OCI-LY7 (cell line): ENCODE data around the gene COL5A2. TPM values are rescaled to one million over a fixed set of nuclear protein-coding genes. Genes with fewer than 3 reads are reported as not detected.
A peak's percentile ranks its signal among the peaks of the same experiment; 100 is the strongest.

Experiments
- Bru-seq: library from RNA; stranded (reverse); fragments of 400-500 nt; gene quantifications from one replicate; lab custom pipeline; 2021; lab: Mats Ljungman, UMichigan
- BruChase-seq, 2 experiments: library from RNA; stranded (reverse); fragments of 400-500 nt; gene quantifications; one replicate each; lab custom pipeline; 2021; lab: Mats Ljungman, UMichigan
- BruUV-seq: library from RNA; stranded (reverse); fragments of 400-500 nt; replicated peaks from 2 replicates; lab custom pipeline; 2021; lab: Mats Ljungman, UMichigan
- CTCF ChIA-PET: fragments of 300-600 bp; sonication (Branson Sonifier 250); formaldehyde crosslinking; loops from one replicate; lab custom pipeline; 2022; ENCODE audit warnings: antibody characterized with exemption; ENCODE audit not compliant: unreplicated experiment; lab: Charles Lee
- POLR2A ChIA-PET: fragments of 300-600 bp; sonication (Branson Sonifier 250); formaldehyde crosslinking; loops from one replicate; lab custom pipeline; 2022; ENCODE audit warnings: antibody characterized with exemption; lab: Charles Lee
- DNase-seq: peaks from one replicate; pipeline ENCODE4 v3.0.0-alpha.2; 2015; ENCODE audit warnings: low spot score
- H2AFZ ChIP-seq: fragments of 200-600 bp; sonication (generic), shearing (Covaris generic); 2 replicates; pipeline ENCODE4 v1.6.1; 2014; ENCODE audit warnings: mild to moderate bottlenecking, antibody characterized with exemption, low read length, moderate library complexity
- H3K27ac ChIP-seq: fragments of 200-600 bp; sonication (generic); 2 replicates; pipeline ENCODE4 v1.5.1; 2014; ENCODE audit warnings: mixed run types, low read depth, mild to moderate bottlenecking, moderate library complexity, low read length, inconsistent platforms; ENCODE audit not compliant: poor library complexity, severe bottlenecking
- H3K36me3 ChIP-seq: fragments of 200-600 bp; sonication (generic); 2 replicates; pipeline ENCODE4 v1.6.1; 2014; ENCODE audit warnings: mild to moderate bottlenecking, antibody characterized with exemption, low read length, moderate library complexity, mixed read lengths; ENCODE audit not compliant: insufficient read depth
- H3K4me1 ChIP-seq: fragments of 200-600 bp; sonication (generic); 2 replicates; pipeline ENCODE4 v1.5.1; 2014; ENCODE audit warnings: mild to moderate bottlenecking, low read length; ENCODE audit not compliant: insufficient read depth, poor library complexity, severe bottlenecking
- H3K4me2 ChIP-seq: fragments of 200-600 bp; sonication (generic); 2 replicates; pipeline ENCODE4 v1.6.1; 2014; ENCODE audit warnings: mild to moderate bottlenecking, low read length
- H3K4me3 ChIP-seq: fragments of 200-600 bp; sonication (generic); 2 replicates; pipeline ENCODE4 v1.5.1; 2014; ENCODE audit warnings: mild to moderate bottlenecking, low read depth, low read length; ENCODE audit not compliant: poor library complexity, severe bottlenecking
- H3K79me2 ChIP-seq: fragments of 200-600 bp; sonication (generic); 2 replicates; pipeline ENCODE4 v1.6.1; 2016; ENCODE audit warnings: low read depth, mild to moderate bottlenecking, low read length, moderate library complexity, mixed read lengths; ENCODE audit not compliant: insufficient read depth
- H3K9me2 ChIP-seq: fragments of 200-600 bp; sonication (generic); 2 replicates; pipeline ENCODE4 v1.6.1; 2016; ENCODE audit warnings: mild to moderate bottlenecking, low read length, mixed read lengths; ENCODE audit not compliant: insufficient read depth
- H3K9me3 ChIP-seq: fragments of 200-600 bp; sonication (generic); 2 replicates; pipeline ENCODE4 v1.6.1; 2014; ENCODE audit warnings: mild to moderate bottlenecking, mixed run types, low read length, mixed read lengths
- H4K20me1 ChIP-seq: fragments of 200-600 bp; sonication (generic); 2 replicates; pipeline ENCODE4 v1.6.1; 2014; ENCODE audit warnings: mild to moderate bottlenecking, antibody characterized with exemption, low read length, moderate library complexity, mixed read lengths; ENCODE audit not compliant: insufficient read depth
- CTCF ChIP-seq: fragments of 200-600 bp; sonication (generic); conservative IDR thresholded peaks from 2 replicates; pipeline ENCODE4 v1.5.1; 2014; ENCODE audit warnings: mild to moderate bottlenecking, antibody characterized with exemption, low read length, moderate library complexity, mixed read lengths
- EZH2phosphoT487 ChIP-seq: fragments of 200-600 bp; sonication (generic); IDR thresholded peaks from 2 replicates; pipeline ENCODE4 v1.6.1; 2018; ENCODE audit warnings: low read depth, borderline replicate concordance, mild to moderate bottlenecking, mixed run types, antibody characterized with exemption, low read length, moderate library complexity, mixed read lengths
- intact Hi-C: fragments of 100-400 bp; cut with micrococcal nuclease; formaldehyde crosslinking; loops from one replicate; pipeline ENCODE4 v1.10.0; 2022; ENCODE audit not compliant: unreplicated experiment
- long read RNA-seq: library from polyadenylated mRNA; stranded (forward); transcript quantifications from one replicate; pipeline ENCODE4 v2.0.0, GENCODE V29; 2022
- total RNA-seq, 2 experiments: library from RNA; depleted of rRNA in 1 of 2; stranded (reverse); fragments of >200 nt in 1 of 2; shearing (Covaris generic) in 1 of 2; gene quantifications; 2 replicates each; pipeline ENCODE4 v1.2.3, GENCODE V29; 2014 to 2022

Gene COL5A2
- total RNA-seq (2014; rRNA removed; shearing (Covaris generic)) (0.21 and 0.50 TPM in 2 replicates), total RNA-seq (2022) (0.39 and 0.61 TPM in 2 replicates), Bru-seq, nascent RNA (percentile 19 among the genes with signal in this experiment), BruChase-seq, experiment 1, labeled RNA remaining after a 6-hour chase (percentile 13 among the genes with signal in this experiment), BruChase-seq, experiment 2, labeled RNA remaining after a 2-hour chase (percentile 17 among the genes with signal in this experiment)
- long read RNA-seq, partial matches to known transcripts = 1 of 1 reads
- long read RNA-seq, other reads (novel, unspliced or antisense) = 0 of 1 reads

GRCh38 chr2:189179570-189179950 is at the start of gene COL5A2:
COL5A2 (minus strand) TSS chr2:189179761; CDS start chr2:189179604, 157 bp downstream.
- intact Hi-C loops = no loop called here
- ChIA-PET CTCF (no interaction called here), POLR2A (interaction anchor here (1.7 kb wide), 1 partner anchor 12 kb away, joined by 3 read pairs; no protein-coding TSS in a partner anchor)
- no TSS peak for BruUV-seq
- Histone ChIP-seq H3K9me3 (no peaks in the 10 kb centered on the region), H3K79me2 (no peaks in the 10 kb centered on the region), H3K36me3 (no peaks in the 10 kb centered on the region), H3K27ac (no peak within 1 kb of the TSS), H2AFZ (no peak within 1 kb of the TSS), H4K20me1 (no peaks in the 10 kb centered on the region), H3K4me2 (no peak within 1 kb of the TSS), H3K4me1 (no peaks in the 10 kb centered on the region), H3K9me2 (no peaks in the 10 kb centered on the region), H3K4me3 (no peak within 1 kb of the TSS)
- TF ChIP-seq CTCF (no peak), EZH2phosphoT487 (no peak)
- DNase-seq = no peak

GRCh38 chr2:189226017-189226416 is 46.5 kb upstream of the COL5A2 start:
- ChIA-PET CTCF (no interaction called here), POLR2A (interaction anchor here (0.6 kb wide), 1 partner anchor 35 kb away, joined by 3 read pairs; no protein-coding TSS in a partner anchor)
- no peak overlapping the region for H3K4me3 ChIP-seq
- H3K4me1 ChIP-seq = no peaks in the 10 kb centered on the region
- BruUV-seq = no TSS peak
- no peaks in the 10 kb centered on the region for H3K36me3 ChIP-seq
- H3K79me2 ChIP-seq = no peaks in the 10 kb centered on the region
- TF ChIP-seq CTCF (no peak), EZH2phosphoT487 (no peak)
- H4K20me1 ChIP-seq = no peaks in the 10 kb centered on the region
- H3K9me3 ChIP-seq = no peaks in the 10 kb centered on the region
- intact Hi-C loops = no loop called here
- no peak overlapping the region for H3K4me2 ChIP-seq
- no peaks in the 10 kb centered on the region for H3K9me2 ChIP-seq
- no peak overlapping the region for H2AFZ ChIP-seq
- no peak overlapping the region for H3K27ac ChIP-seq
- no peak for DNase-seq

- CTCF ChIA-PET = no interaction called here
- intact Hi-C loops = no loop called here
- no peaks in the 10 kb centered on the region for H3K79me2 ChIP-seq
- no peak for DNase-seq
- no peaks in the 10 kb centered on the region for H3K9me3 ChIP-seq
- no peak overlapping the region for H3K4me2 ChIP-seq
- no peak for TF ChIP-seq CTCF
- TF ChIP-seq EZH2phosphoT487 = no peak
- no peak overlapping the region for H3K27ac ChIP-seq
- no peaks in the 10 kb centered on the region for H3K36me3 ChIP-seq
- no peaks in the 10 kb centered on the region for H3K9me2 ChIP-seq
- no peaks in the 10 kb centered on the region for H3K4me1 ChIP-seq
- no peak overlapping the region for H3K4me3 ChIP-seq
- POLR2A ChIA-PET = no interaction called here
- H2AFZ ChIP-seq = no peak overlapping the region
- BruUV-seq = no TSS peak
- no peaks in the 10 kb centered on the region for H4K20me1 ChIP-seq
Observed at GRCh38 chr2:189225032-189225431, 45.5 kb upstream of the COL5A2 start.
